Stimulated activated naive CD4-positive, alpha-beta T cell (primary cell): ENCODE results near the gene TCEA2.

Source experiments
- DNase-seq, 6 experiments: peaks; one replicate each; lab custom pipeline; 2025; lab: John Stamatoyannopoulos, UW

TCEA2 gene

GRCh38 chr20:64049060-64049877, 13.7 kb upstream of the TCEA2 start, which contains the start of gene SOX18:
TSS of gene SOX18 (minus strand) at chr20:64049639. CDS start at chr20:64049516, 123 bp downstream.
- peak in 1 of 6 experiments; percentile 18 for DNase-seq

GRCh38 chr20:64049878-64050260, 13.1 kb upstream of the TCEA2 start:
- no peak for DNase-seq

- no peak for DNase-seq
Measured at GRCh38 chr20:64050261-64051032, 12.6 kb upstream of the TCEA2 start.

- DNase-seq: no peak
Measured at GRCh38 chr20:64051033-64051452, 12.0 kb upstream of the TCEA2 start.

- no peak for DNase-seq
Measured at GRCh38 chr20:64051561-64052325, 11.3 kb upstream of the TCEA2 start.

- no peak for DNase-seq
Measured at GRCh38 chr20:64052326-64052722, 10.7 kb upstream of the TCEA2 start.

GRCh38 chr20:64052987-64053840, 9.8 kb upstream of the TCEA2 start:
- DNase-seq: no peak

GRCh38 chr20:64053841-64054661, 8.9 kb upstream of the TCEA2 start:
- DNase-seq: no peak

GRCh38 chr20:64055396-64055892, 7.6 kb upstream of the TCEA2 start:
- DNase-seq: no peak

GRCh38 chr20:64055893-64056638, 6.9 kb upstream of the TCEA2 start:
- no peak for DNase-seq

GRCh38 chr20:64056639-64056888, 6.4 kb upstream of the TCEA2 start:
- no peak for DNase-seq

- DNase-seq: peak in 2 of 6 experiments; percentile 25 to 31
Measured at GRCh38 chr20:64056889-64057627, 5.9 kb upstream of the TCEA2 start.

GRCh38 chr20:64057628-64058498, 5.1 kb upstream of the TCEA2 start:
- DNase-seq: peak; percentile 46 to 80 (median 70)

- DNase-seq: no peak
Measured at GRCh38 chr20:64058536-64058935, 4.5 kb upstream of the TCEA2 start.

- no peak for DNase-seq
Measured at GRCh38 chr20:64062276-64062595, 762 bp upstream of the TCEA2 start.

- no peak for DNase-seq
Measured at GRCh38 chr20:64063389-64064144, 569 bp downstream of the TCEA2 start.

GRCh38 chr20:64064145-64064698, 1.2 kb downstream of the TCEA2 start:
- no peak for DNase-seq
